WTC11 (cell line): ENCODE results near the gene PDE11A. TPM values are rescaled to one million over a fixed set of nuclear protein-coding genes. Genes with fewer than 3 reads are reported as not detected.

Experiments used
- ATAC-seq: fragments of 200-7000 bp; cut with Tn5 transposase; 2 replicates; pipeline ENCODE4 v1.10.0; 2021; ENCODE audit warnings: mild to moderate bottlenecking, moderate library complexity
- CTCF ChIA-PET: fragments of 300-600 bp; sonication (Branson Sonifier 250); formaldehyde crosslinking; loops from one replicate; lab custom pipeline; 2021; ENCODE audit warnings: antibody characterized with exemption; lab: Charles Lee
- POLR2A ChIA-PET: fragments of 350-600 bp; sonication (Branson Sonifier 250); formaldehyde crosslinking; loops from one replicate; lab custom pipeline; 2021; ENCODE audit warnings: antibody characterized with exemption; lab: Charles Lee
- DNase-seq: peaks from one replicate; pipeline ENCODE4 v3.0.0; 2021; ENCODE audit warnings: low spot score
- H3K27ac Mint-ChIP-seq: 2 replicates; pipeline ENCODE4 v1.8.0; 2021; ENCODE audit warnings: mixed read lengths
- H3K27me3 Mint-ChIP-seq: 2 replicates; pipeline ENCODE4 v1.8.0; 2021; ENCODE audit warnings: low read depth, mild to moderate bottlenecking, moderate library complexity, mixed read lengths
- H3K36me3 Mint-ChIP-seq: 2 replicates; pipeline ENCODE4 v1.8.0; 2021; ENCODE audit warnings: mixed read lengths
- H3K4me1 Mint-ChIP-seq: 2 replicates; pipeline ENCODE4 v1.8.0; 2022; ENCODE audit warnings: mixed read lengths
- H3K4me3 Mint-ChIP-seq: 2 replicates; pipeline ENCODE4 v1.8.0; 2021; ENCODE audit warnings: mild to moderate bottlenecking, moderate library complexity, mixed read lengths
- H3K9me3 Mint-ChIP-seq: 2 replicates; pipeline ENCODE4 v1.8.0; 2021; ENCODE audit warnings: mixed read lengths
- ESRRA ChIP-seq: sonication (generic); formaldehyde crosslinking; IDR thresholded peaks from 2 replicates; pipeline ENCODE4 v1.8.1; 2022; ENCODE audit warnings: mild to moderate bottlenecking, missing genetic modification reagents, borderline replicate concordance
- FOXJ3 ChIP-seq: sonication (generic); formaldehyde crosslinking; IDR thresholded peaks from 2 replicates; pipeline ENCODE4 v1.9.0; 2021; ENCODE audit warnings: missing genetic modification reagents, mild to moderate bottlenecking, borderline replicate concordance
- GRHL2 ChIP-seq: fragments of 250-450 bp; sonication (Bioruptor Pico); IDR thresholded peaks from 2 replicates; pipeline ENCODE4 v1.8.0; 2022; ENCODE audit warnings: mild to moderate bottlenecking, moderate library complexity; ENCODE audit not compliant: insufficient replicate concordance, severe bottlenecking
- NFATC4 ChIP-seq: fragments of 250-450 bp; sonication (Bioruptor Pico); IDR thresholded peaks from 2 replicates; pipeline ENCODE4 v1.9.0; 2021; ENCODE audit warnings: mild to moderate bottlenecking
- NFE2L1 ChIP-seq: sonication (generic); formaldehyde crosslinking; IDR thresholded peaks from 2 replicates; pipeline ENCODE4 v1.8.1; 2023; ENCODE audit warnings: missing genetic modification reagents
- NFYB ChIP-seq: sonication (generic); formaldehyde crosslinking; conservative IDR thresholded peaks from 2 replicates; pipeline ENCODE4 v1.8.0; 2022; ENCODE audit warnings: low read depth, missing genetic modification reagents
- NR1H2 ChIP-seq: sonication (generic); formaldehyde crosslinking; IDR thresholded peaks from 2 replicates; pipeline ENCODE4 v1.9.0; 2021; ENCODE audit warnings: mild to moderate bottlenecking, moderate library complexity, missing genetic modification reagents
- NR3C1 ChIP-seq: sonication (generic); formaldehyde crosslinking; conservative IDR thresholded peaks from 2 replicates; pipeline ENCODE4 v1.8.1; 2023; ENCODE audit warnings: low read depth, mild to moderate bottlenecking, missing genetic modification reagents
- SOX15 ChIP-seq: fragments of 250-450 bp; sonication (Bioruptor Pico); IDR thresholded peaks from 2 replicates; pipeline ENCODE4 v1.9.0; 2021; ENCODE audit warnings: mild to moderate bottlenecking
- USF2 ChIP-seq: sonication (generic); formaldehyde crosslinking; IDR thresholded peaks from 2 replicates; pipeline ENCODE4 v1.8.1; 2023; ENCODE audit warnings: mild to moderate bottlenecking, missing genetic modification reagents, moderate library complexity
- ZMAT4 ChIP-seq: fragments of 250-450 bp; sonication (Bioruptor Pico); IDR thresholded peaks from 2 replicates; pipeline ENCODE4 v1.9.0; 2021; ENCODE audit warnings: mild to moderate bottlenecking
- ZNF121 ChIP-seq: sonication (generic); formaldehyde crosslinking; IDR thresholded peaks from 2 replicates; pipeline ENCODE4 v1.8.0; 2023; ENCODE audit warnings: missing genetic modification reagents
- ZNF263 ChIP-seq: sonication (generic); formaldehyde crosslinking; IDR thresholded peaks from 2 replicates; pipeline ENCODE4 v1.8.1; 2022; ENCODE audit warnings: low read depth, mild to moderate bottlenecking, moderate library complexity, missing genetic modification reagents
- ZNF281 ChIP-seq: sonication (generic); formaldehyde crosslinking; IDR thresholded peaks from 2 replicates; pipeline ENCODE4 v1.8.0; 2023; ENCODE audit warnings: mild to moderate bottlenecking, missing genetic modification reagents
- ZNF317 ChIP-seq: sonication (generic); formaldehyde crosslinking; IDR thresholded peaks from 2 replicates; pipeline ENCODE4 v1.8.1; 2023; ENCODE audit warnings: low read depth, mild to moderate bottlenecking, moderate library complexity, missing genetic modification reagents, borderline replicate concordance
- ZNF396 ChIP-seq: fragments of 250-450 bp; sonication (Bioruptor Pico); IDR thresholded peaks from 2 replicates; pipeline ENCODE4 v1.8.0; 2021; ENCODE audit warnings: mild to moderate bottlenecking, moderate library complexity, borderline replicate concordance
- total RNA-seq: library from RNA; stranded (reverse); gene quantifications from 3 replicates; pipeline ENCODE4 v1.2.3, GENCODE V29; 2021
- TF ChIP-seq, protein P1 (sequence below): sonication (generic); formaldehyde crosslinking; IDR thresholded peaks from 2 replicates; pipeline ENCODE4 v1.8.0; 2022; ENCODE audit warnings: mild to moderate bottlenecking, missing genetic modification reagents
- TF ChIP-seq, protein P2 (sequence below): sonication (generic); formaldehyde crosslinking; IDR thresholded peaks from 2 replicates; pipeline ENCODE4 v1.8.0; 2022; ENCODE audit warnings: mild to moderate bottlenecking, missing genetic modification reagents
- TF ChIP-seq, protein P3 (sequence below): sonication (generic); formaldehyde crosslinking; IDR thresholded peaks from 2 replicates; pipeline ENCODE4 v1.8.1; 2023; ENCODE audit warnings: mild to moderate bottlenecking, missing genetic modification reagents, moderate library complexity
- TF ChIP-seq, protein P4 (sequence below): sonication (generic); formaldehyde crosslinking; conservative IDR thresholded peaks from 2 replicates; pipeline ENCODE4 v1.8.1; 2022; ENCODE audit warnings: mild to moderate bottlenecking, missing genetic modification reagents

PDE11A gene
- total RNA-seq, 1 experiment from 2014 or later = 0.13 TPM

DNA sequence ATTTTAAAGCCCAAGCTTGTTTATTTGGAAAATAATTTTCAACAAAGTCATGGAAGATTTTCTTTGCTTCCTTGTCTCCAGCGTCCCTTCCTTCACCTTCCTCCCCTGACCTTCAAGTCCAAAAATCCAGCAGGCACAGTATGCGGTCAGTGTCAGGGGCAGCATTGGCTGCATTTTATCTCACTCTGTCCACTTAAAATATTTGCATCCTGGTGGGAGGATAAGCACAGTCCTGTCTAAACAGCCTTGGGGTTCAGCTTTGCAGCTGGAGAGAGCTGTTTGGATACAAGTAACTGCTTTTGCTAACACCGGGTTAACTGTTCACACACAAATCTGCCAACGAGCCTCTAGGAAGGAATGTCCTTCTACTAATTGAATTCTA lies 318.1 kb downstream of the PDE11A start (continued):
- TF ChIP-seq FOXJ3 (CRISPR knock-in tag) (no peak), ZNF263 (no peak), GRHL2 (no peak), NR3C1 (CRISPR knock-in tag) (no peak), NR1H2 (CRISPR knock-in tag) (no peak)
- TF ChIP-seq, protein P1, sequence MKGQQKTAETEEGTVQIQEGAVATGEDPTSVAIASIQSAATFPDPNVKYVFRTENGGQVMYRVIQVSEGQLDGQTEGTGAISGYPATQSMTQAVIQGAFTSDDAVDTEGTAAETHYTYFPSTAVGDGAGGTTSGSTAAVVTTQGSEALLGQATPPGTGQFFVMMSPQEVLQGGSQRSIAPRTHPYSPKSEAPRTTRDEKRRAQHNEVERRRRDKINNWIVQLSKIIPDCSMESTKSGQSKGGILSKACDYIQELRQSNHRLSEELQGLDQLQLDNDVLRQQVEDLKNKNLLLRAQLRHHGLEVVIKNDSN (CRISPR knock-in tag) = no peak
- TF ChIP-seq, protein P2, sequence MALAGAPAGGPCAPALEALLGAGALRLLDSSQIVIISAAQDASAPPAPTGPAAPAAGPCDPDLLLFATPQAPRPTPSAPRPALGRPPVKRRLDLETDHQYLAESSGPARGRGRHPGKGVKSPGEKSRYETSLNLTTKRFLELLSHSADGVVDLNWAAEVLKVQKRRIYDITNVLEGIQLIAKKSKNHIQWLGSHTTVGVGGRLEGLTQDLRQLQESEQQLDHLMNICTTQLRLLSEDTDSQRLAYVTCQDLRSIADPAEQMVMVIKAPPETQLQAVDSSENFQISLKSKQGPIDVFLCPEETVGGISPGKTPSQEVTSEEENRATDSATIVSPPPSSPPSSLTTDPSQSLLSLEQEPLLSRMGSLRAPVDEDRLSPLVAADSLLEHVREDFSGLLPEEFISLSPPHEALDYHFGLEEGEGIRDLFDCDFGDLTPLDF (CRISPR knock-in tag) = no peak
- TF ChIP-seq, all 79 proteins: peak for 0

DNA sequence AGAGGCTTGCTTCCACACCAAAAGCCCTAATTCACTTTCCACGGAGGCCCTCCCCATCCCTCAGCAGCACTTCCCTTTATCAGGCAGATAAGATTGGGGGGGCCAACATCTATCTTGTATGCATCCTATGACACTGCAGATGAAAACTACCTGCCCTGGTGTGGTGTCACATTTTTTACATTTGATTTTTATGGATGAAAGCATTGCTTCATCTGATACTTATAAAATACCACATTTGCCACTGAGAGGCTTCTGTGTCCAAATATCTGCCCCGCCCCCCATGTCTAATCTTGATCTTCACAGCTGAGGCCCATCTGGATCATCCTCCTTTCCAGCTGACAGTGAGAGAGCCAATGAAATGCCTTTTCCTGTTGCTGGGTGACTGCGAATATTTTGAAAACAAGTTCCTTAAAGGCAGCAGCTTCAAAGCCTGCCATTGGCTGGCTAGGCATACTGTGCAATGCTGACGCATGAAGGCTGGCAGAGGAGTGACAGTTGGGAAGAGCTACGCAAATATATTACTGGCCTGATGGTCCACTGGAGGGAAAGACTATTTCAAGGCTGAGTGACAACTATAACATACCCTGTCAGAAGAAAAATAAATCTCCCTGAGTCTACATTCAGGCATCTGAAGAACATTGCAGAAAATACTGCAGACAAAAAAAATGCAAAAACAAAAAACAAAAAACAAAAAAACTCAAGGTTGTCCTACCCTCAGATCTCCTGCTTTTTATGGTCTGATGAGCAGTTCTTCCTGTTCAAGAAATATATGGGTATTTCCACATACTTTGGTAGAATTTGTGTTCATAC lies 318.7 kb downstream of the PDE11A start:
- Mint-ChIP-seq H3K9me3 (no peaks in the 10 kb centered on the region), H3K4me3 (no peak overlapping the region), H3K4me1 (peaks cover 28% of the 10 kb centered on the region), H3K27me3 (peaks cover 65% of the 10 kb centered on the region), H3K36me3 (no peaks in the 10 kb centered on the region), H3K27ac (no peak overlapping the region; the same call in 1 of the 2 replicates)
- peak; percentile 31 for DNase-seq
- TF ChIP-seq, protein P3, sequence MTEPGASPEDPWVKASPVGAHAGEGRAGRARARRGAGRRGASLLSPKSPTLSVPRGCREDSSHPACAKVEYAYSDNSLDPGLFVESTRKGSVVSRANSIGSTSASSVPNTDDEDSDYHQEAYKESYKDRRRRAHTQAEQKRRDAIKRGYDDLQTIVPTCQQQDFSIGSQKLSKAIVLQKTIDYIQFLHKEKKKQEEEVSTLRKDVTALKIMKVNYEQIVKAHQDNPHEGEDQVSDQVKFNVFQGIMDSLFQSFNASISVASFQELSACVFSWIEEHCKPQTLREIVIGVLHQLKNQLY (CRISPR knock-in tag) = no peak
- TF ChIP-seq NFATC4 (CRISPR knock-in tag) (no peak), ZNF121 (CRISPR knock-in tag) (no peak), ZMAT4 (CRISPR knock-in tag) (no peak), ESRRA (CRISPR knock-in tag) (no peak), SOX15 (CRISPR knock-in tag) (no peak), NFYB (CRISPR knock-in tag) (no peak), ZNF396 (CRISPR knock-in tag) (no peak), USF2 (CRISPR knock-in tag) (no peak), NFE2L1 (CRISPR knock-in tag) (no peak), ZNF317 (CRISPR knock-in tag) (no peak), ZNF281 (CRISPR knock-in tag) (no peak)
- TF ChIP-seq, protein P2 (CRISPR knock-in tag) = no peak
- TF ChIP-seq, protein P4, sequence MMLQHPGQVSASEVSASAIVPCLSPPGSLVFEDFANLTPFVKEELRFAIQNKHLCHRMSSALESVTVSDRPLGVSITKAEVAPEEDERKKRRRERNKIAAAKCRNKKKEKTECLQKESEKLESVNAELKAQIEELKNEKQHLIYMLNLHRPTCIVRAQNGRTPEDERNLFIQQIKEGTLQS (CRISPR knock-in tag) = no peak
- ChIA-PET CTCF (interaction anchor here (0.5 to 1.9 kb wide), 5 partner anchors 10 to 589 kb away, joined by 3 to 13 read pairs (median 5); no protein-coding TSS in a partner anchor), POLR2A (no interaction called here)
- ATAC-seq = peak; percentile 75
